K562 (cell line): ENCODE results near the gene NRN1L. TPM values are rescaled to one million over a fixed set of nuclear protein-coding genes. Genes with fewer than 3 reads are reported as not detected.

ENCODE experiments used
- ATAC-seq: fragments of 200-7000 bp; cut with Tn5 transposase; 3 replicates; pipeline ENCODE4 v1.9.1; 2020; ENCODE audit warnings: moderate library complexity
- BruUV-seq: library from RNA; stranded (reverse); fragments of 400-500 nt; replicated peaks from 2 replicates; lab custom pipeline; 2021; lab: Mats Ljungman, UMichigan
- CTCF ChIA-PET: fragments of 300-600 bp; formaldehyde crosslinking; extraction: SDS; loops from one replicate; lab custom pipeline; 2021; ENCODE audit warnings: low intra/inter-chr PET ratio; lab: Yijun Ruan, JAX
- POLR2A ChIA-PET: fragments of 300-600, 350-650 bp; sonication (Branson Sonifier 250); formaldehyde crosslinking; extraction: SDS; loops from one replicate; lab custom pipeline; 2021; ENCODE audit warnings: antibody characterized with exemption, inconsistent platforms; lab: Yijun Ruan, JAX
- DNase-seq, 4 experiments: peaks; one replicate each; pipeline versions ENCODE4 v3.0.0 to v3.0.0-alpha.2; 2011 to 2018; ENCODE audit warnings: low spot score in 3 of 4, mixed read lengths in 3 of 4; ENCODE audit errors: extremely low read depth in 1 of 4
- FAIRE-seq: peaks from 2 replicates; lab custom pipeline; 2011; peaks lifted over from hg19 to GRCh38; lab: Jason Lieb, UNC
- H2AFZ ChIP-seq: 2 replicates; pipeline ENCODE4 v1.6.0; 2011; ENCODE audit warnings: low read depth, low read length, control low read depth, inconsistent platforms
- H3K27ac ChIP-seq: fragments of 200-600 bp; 3 replicates; pipeline ENCODE4 v1.8.0; 2011; ENCODE audit warnings: low read depth, mild to moderate bottlenecking, control low read depth, inconsistent platforms, low read length, moderate library complexity, mixed read lengths; ENCODE audit errors: extremely low read depth
- H3K27me3 ChIP-seq, 2 experiments: fragments of 300-600 bp in 1 of 2; 2 replicates in 1 of 2; 3 replicates in 1 of 2; pipeline versions ENCODE4 v1.6.0 to v1.8.0; 2011; ENCODE audit warnings: inconsistent platforms in 2 of 2, low read length in 2 of 2, mild to moderate bottlenecking in 1 of 2, mixed read lengths in 1 of 2, moderate library complexity in 1 of 2; ENCODE audit not compliant: control insufficient read depth in 2 of 2, insufficient read depth in 2 of 2
- H3K36me3 ChIP-seq: fragments of 300-600 bp; 3 replicates; pipeline ENCODE4 v1.8.0; 2011; ENCODE audit warnings: mild to moderate bottlenecking, low read length, inconsistent platforms; ENCODE audit not compliant: control insufficient read depth, insufficient read depth
- H3K4me1 ChIP-seq, 2 experiments: fragments of 200-600 bp in 1 of 2; replicated peaks in 1 of 2; 2 replicates in 1 of 2; 3 replicates in 1 of 2; pipeline versions ENCODE4 v1.5.1 to v1.8.0; 2011; ENCODE audit warnings: inconsistent platforms in 2 of 2, low read length in 2 of 2, mild to moderate bottlenecking in 1 of 2, mixed read lengths in 1 of 2, moderate library complexity in 1 of 2; ENCODE audit not compliant: control insufficient read depth in 2 of 2, insufficient read depth in 2 of 2
- H3K4me2 ChIP-seq: 2 replicates; pipeline ENCODE4 v1.6.1; 2011; ENCODE audit warnings: low read length, control low read depth, inconsistent platforms, mixed read lengths; ENCODE audit not compliant: insufficient read depth
- H3K4me3 ChIP-seq: fragments of 200-600 bp; sonication (generic), shearing (Covaris generic); 2 replicates; pipeline ENCODE4 v1.5.1; 2016; ENCODE audit warnings: control low read depth, inconsistent platforms
- H3K79me2 ChIP-seq: fragments of 200-600 bp; 3 replicates; pipeline ENCODE4 v1.8.0; 2011; ENCODE audit warnings: low read length, inconsistent platforms; ENCODE audit not compliant: control insufficient read depth, insufficient read depth
- H3K9ac ChIP-seq, 2 experiments: 2 replicates each; pipeline versions ENCODE4 v1.6.0 to v1.6.1; 2011; ENCODE audit warnings: low read depth in 2 of 2, low read length in 2 of 2, control low read depth in 1 of 2, inconsistent platforms in 1 of 2, mild to moderate bottlenecking in 1 of 2, mixed read lengths in 1 of 2; ENCODE audit not compliant: insufficient read depth in 1 of 2
- H3K9me1 ChIP-seq: one replicate; pipeline ENCODE4 v1.6.0; 2011; ENCODE audit warnings: inconsistent platforms, mild to moderate bottlenecking, low read length, moderate library complexity; ENCODE audit not compliant: control insufficient read depth, insufficient read depth
- H3K9me3 ChIP-seq: replicated peaks from 2 replicates; pipeline ENCODE4 v1.5.1; 2011; ENCODE audit warnings: low read depth, low read length, inconsistent platforms; ENCODE audit not compliant: control insufficient read depth, insufficient read depth
- H4K20me1 ChIP-seq: replicated peaks from 2 replicates; pipeline ENCODE4 v1.6.1; 2011; ENCODE audit warnings: low read length, inconsistent platforms, mixed read lengths; ENCODE audit not compliant: control insufficient read depth, insufficient read depth
- BRD9 ChIP-seq: fragments of 450-650 bp; IDR thresholded peaks from 2 replicates; pipeline ENCODE4 v1.6.1; 2018; ENCODE audit warnings: low read depth; ENCODE audit not compliant: partially characterized antibody
- CEBPG ChIP-seq, 3 experiments: fragments of 200-800 bp in 1 of 3; sonication (Bioruptor generic) in 1 of 3; sonication (generic) in 1 of 3; formaldehyde crosslinking in 1 of 3; IDR thresholded peaks in 2 of 3; conservative IDR thresholded peaks in 1 of 3; 2 replicates each; pipeline versions ENCODE4 v1.6.1 to v1.8.0; 2016 to 2022; ENCODE audit warnings: missing compliant biosample characterization in 2 of 3, missing genetic modification characterization in 2 of 3, mild to moderate bottlenecking in 1 of 3, missing genetic modification reagents in 1 of 3
- DACH1 ChIP-seq: fragments of 450-650 bp; IDR thresholded peaks from 2 replicates; pipeline ENCODE4 v1.6.1; 2018; ENCODE audit not compliant: partially characterized antibody
- HMG20A ChIP-seq: fragments of 450-650 bp; formaldehyde crosslinking; conservative IDR thresholded peaks from 2 replicates; pipeline ENCODE4 v1.4.0; 2020; ENCODE audit warnings: mild to moderate bottlenecking, mixed read lengths
- HMGN3 ChIP-seq: IDR thresholded peaks from 2 replicates; pipeline ENCODE4 v1.6.1; 2011; ENCODE audit warnings: borderline replicate concordance, low read depth, mild to moderate bottlenecking, mixed read lengths, low read length; ENCODE audit not compliant: insufficient read length; ENCODE audit errors: extremely low read depth
- MCM2 ChIP-seq: fragments of 450-650 bp; IDR thresholded peaks from 2 replicates; pipeline ENCODE4 v1.6.1; 2017; ENCODE audit warnings: low read depth, mild to moderate bottlenecking
- NR2C2 ChIP-seq, 2 experiments: fragments of 200-800 bp in 1 of 2; sonication (Bioruptor generic) in 1 of 2; sonication (generic) in 1 of 2; formaldehyde crosslinking in 1 of 2; IDR thresholded peaks; 2 replicates each; pipeline versions ENCODE4 v1.6.1 to v1.8.0; 2016 to 2022; ENCODE audit warnings: mild to moderate bottlenecking in 1 of 2, missing compliant biosample characterization in 1 of 2, missing genetic modification characterization in 1 of 2, missing genetic modification reagents in 1 of 2
- RAD51 ChIP-seq: fragments of 450-650 bp; IDR thresholded peaks from 2 replicates; pipeline ENCODE4 v1.7.1; 2016; ENCODE audit warnings: low read depth, mild to moderate bottlenecking, borderline replicate concordance
- RHOXF2B ChIP-seq: fragments of 250-450 bp; sonication (Bioruptor Pico); conservative IDR thresholded peaks from 2 replicates; pipeline ENCODE4 v1.5.1; 2021
- RREB1 ChIP-seq: fragments of 250-450 bp; sonication (Bioruptor Pico); IDR thresholded peaks from 2 replicates; pipeline ENCODE4 v1.4.0; 2020
- SAFB ChIP-seq: fragments of 200-400 bp; formaldehyde crosslinking; IDR thresholded peaks from 2 replicates; pipeline ENCODE4 v1.6.1; 2017; ENCODE audit warnings: low read depth, low read length, borderline replicate concordance
- SAFB2 ChIP-seq: fragments of 200-400 bp; formaldehyde crosslinking; IDR thresholded peaks from 2 replicates; pipeline ENCODE4 v1.6.1; 2018; ENCODE audit warnings: borderline replicate concordance, low read length, low read depth, moderate library complexity; ENCODE audit not compliant: severe bottlenecking
- SIN3B ChIP-seq: fragments of 450-650 bp; IDR thresholded peaks from 2 replicates; pipeline ENCODE4 v1.6.1; 2017; ENCODE audit warnings: low read depth, mild to moderate bottlenecking, moderate library complexity
- SMARCA4 ChIP-seq: fragments of 450-650 bp; IDR thresholded peaks from 2 replicates; pipeline ENCODE4 v1.6.1; 2016
- SRSF7 ChIP-seq: fragments of 200-400 bp; formaldehyde crosslinking; optimal IDR thresholded peaks from 2 replicates; pipeline ENCODE3; 2017; ENCODE audit warnings: mild to moderate bottlenecking, low read depth, low read length
- ZNF184 ChIP-seq: sonication (generic); formaldehyde crosslinking; IDR thresholded peaks from 2 replicates; pipeline ENCODE4 v1.5.0; 2020; ENCODE audit warnings: missing genetic modification reagents
- ZSCAN32 ChIP-seq: fragments of 450-650 bp; formaldehyde crosslinking; IDR thresholded peaks from 2 replicates; pipeline ENCODE4 v1.4.0; 2020; ENCODE audit warnings: mild to moderate bottlenecking, moderate library complexity
- WGBS: fragments of 100-300 bp; shearing (Covaris generic); methylation state at CpG from one replicate; pipeline ENCODE4 v1.1.6; 2016; ENCODE audit warnings: low coverage, mixed read lengths; ENCODE audit not compliant: insufficient coverage; ENCODE audit errors: missing lambda C conversion rate; 5-methylcytosine and 5-hydroxymethylcytosine counted together
- in situ Hi-C: fragments of 300-500 bp; cut with MboI; formaldehyde crosslinking; loops from 4 replicates; pipeline ENCODE4 v1.15.0; 2018; ENCODE audit warnings: inconsistent platforms, mixed read lengths
- intact Hi-C: fragments of 100-400 bp; cut with micrococcal nuclease; formaldehyde crosslinking; loops from 2 replicates; pipeline ENCODE4 v1.14.2; 2022
- polyA plus RNA-seq, 8 experiments: library from polyadenylated mRNA; depleted of rRNA in 4 of 8; stranded (reverse) in 5 of 8; unstranded in 3 of 8; fragments of >200 nt; fragmentation: Nextera tagmentation in 2 of 8; fragmentation: Illumina TruSeq in 1 of 8; extraction: Ambion mirVana in 2 of 8; extraction: Trizol in 1 of 8; gene quantifications; 2 replicates each; pipeline versions ENCODE4 v1.2.1 to v1.2.3, GENCODE V29; 2011 to 2014; ENCODE audit warnings: inconsistent platforms in 1 of 8, missing spikeins in 1 of 8
- total RNA-seq, 7 experiments: library from RNA; depleted of rRNA in 6 of 7; stranded (reverse); fragments of >200 nt in 6 of 7; fragmentation: Illumina TruSeq in 2 of 7; extraction: Trizol in 2 of 7; gene quantifications; 2 replicates each; pipeline versions ENCODE4 v1.2.1 to v1.2.3, GENCODE V29; 2011 to 2021; ENCODE audit warnings: low replicate concordance in 1 of 7

NRN1L gene
- total and polyA plus RNA-seq, 9 of the 15 experiments (the other 6 are each of a cell fraction or from before 2014, with no cell fraction given) = 0.22 to 0.86 (median 0.61) TPM; not detected in 5

- peaks cover 37% of the 10 kb centered on the region for H3K79me2 ChIP-seq
- H3K36me3 ChIP-seq = peaks cover 91% of the 10 kb centered on the region; the same call in 2 of the 3 replicates
- peaks cover 14 to 25% of the 10 kb centered on the region in 2 experiments; a peak in 4 of 5 replicates for H3K4me1 ChIP-seq
- 87% methylated on average over 6 of the region's 6 CpGs for WGBS
- H3K4me3 ChIP-seq = no peak overlapping the region
- no peak overlapping the region for H3K4me2 ChIP-seq
- no peak overlapping the region for H3K9ac ChIP-seq
- no peaks in the 10 kb centered on the region for H3K9me1 ChIP-seq
- H3K27ac ChIP-seq = no peak overlapping the region
- H4K20me1 ChIP-seq = peaks cover 19% of the 10 kb centered on the region
- POLR2A ChIA-PET = interaction anchor here (1.0 to 2.3 kb wide), 2 partner anchors 10 to 12 kb away, joined by 4 to 11 read pairs; no protein-coding TSS in a partner anchor
- BruUV-seq = no TSS peak
- DNase-seq = no peak
- in situ Hi-C loops = no loop called here
- no peak for ATAC-seq
- CTCF ChIA-PET = no interaction called here
- H3K27me3 ChIP-seq = no peaks in the 10 kb centered on the region
- FAIRE-seq = no peak
- TF ChIP-seq CEBPG (CRISPR knock-in tag; IDR thresholded peaks at IDR 0.05) (no peak), CEBPG (tag; conservative IDR thresholded peaks at IDR 0.05 in 1 of 2, IDR thresholded peaks at IDR 0.05 in 1 of 2) (no peak), ZSCAN32 (no peak), MCM2 (no peak), ZNF184 (no peak), BRD9 (no peak), RHOXF2B (CRISPR knock-in tag) (no peak), HMGN3 (no peak), SAFB (no peak), RAD51 (no peak), SRSF7 (no peak), DACH1 (no peak), SIN3B (no peak), SAFB2 (no peak), RREB1 (CRISPR knock-in tag) (no peak), HMG20A (CRISPR knock-in tag) (no peak), SMARCA4 (no peak), NR2C2 (CRISPR knock-in tag; IDR thresholded peaks at IDR 0.05) (no peak), NR2C2 (tag; IDR thresholded peaks at IDR 0.05) (no peak)
- TF ChIP-seq, all 486 proteins: peak for 0
- no peaks in the 10 kb centered on the region for H3K9me3 ChIP-seq
- intact Hi-C loops = no loop called here
- H2AFZ ChIP-seq = no peak overlapping the region
Observed at GRCh38 chr16:67878232-67878631, 6.5 kb upstream of the NRN1L start.
